ENCODE data around the gene NRARP. TPM values are rescaled to one million over a fixed set of nuclear protein-coding genes. Genes with fewer than 3 reads are reported as not detected.

Gene NRARP
- total RNA-seq, 2 donors from 2014 or later, result 0.88 to 2.6 TPM

DNA sequence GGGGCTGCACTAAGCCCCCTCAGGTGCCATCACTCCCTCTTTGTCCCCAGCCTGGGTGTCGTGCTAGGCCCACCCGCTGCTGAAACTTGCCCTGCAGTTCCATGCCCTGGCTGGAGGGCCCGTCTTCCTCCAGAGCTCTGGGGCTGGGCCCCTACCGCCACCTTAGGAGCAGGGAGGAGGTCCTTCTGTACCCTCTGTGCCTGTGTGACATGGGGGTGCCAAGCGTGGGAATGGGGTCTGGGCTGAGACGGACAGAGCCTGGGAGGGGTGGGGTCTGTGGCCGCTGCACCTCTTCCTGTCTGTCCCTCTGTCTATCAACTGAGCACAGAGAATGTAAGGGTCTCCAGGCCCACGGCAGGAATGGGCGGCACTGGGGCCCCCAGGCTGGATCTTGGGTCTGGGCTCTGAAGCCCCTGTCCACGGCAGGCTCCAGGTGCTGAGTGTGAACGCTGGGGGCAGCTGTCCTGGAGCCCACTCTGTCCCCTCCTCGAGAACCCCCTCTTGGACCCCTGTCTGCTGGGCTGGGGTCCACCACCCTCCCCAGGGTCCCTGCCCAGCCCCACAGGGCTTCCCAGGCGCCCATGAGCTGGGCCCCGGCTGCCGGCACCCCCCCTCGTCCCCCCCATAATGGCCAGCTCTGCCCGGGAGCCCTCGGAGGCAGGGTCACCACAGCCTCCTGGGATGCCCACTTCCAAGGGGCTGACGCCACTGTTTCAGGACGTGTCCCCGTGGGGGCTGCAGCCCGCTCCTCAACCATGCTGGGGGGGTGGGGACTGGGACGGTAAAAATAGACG lies 15.8 kb upstream of the NRARP start:
- ATAC-seq, result no peak
- H3K4me3 Mint-ChIP-seq, result no peak overlapping the region
- peak; percentile 57 for DNase-seq (ENCODE audit: low spot score)
- no peaks in the 10 kb centered on the region for H3K9me3 Mint-ChIP-seq
- H3K36me3 Mint-ChIP-seq, result no peaks in the 10 kb centered on the region
- H3K27me3 Mint-ChIP-seq, result no peaks in the 10 kb centered on the region
- H3K27ac Mint-ChIP-seq, result no peak overlapping the region
- H3K4me1 Mint-ChIP-seq (ENCODE audit: low read depth in 2 of 2), result peaks cover 0 to 7% of the 10 kb centered on the region in 2 donors

- Mint-ChIP-seq H3K27me3 (no peaks in the 10 kb centered on the region), H3K27ac (no peak overlapping the region), H3K4me1 (ENCODE audit: low read depth in 2 of 2) (peaks cover 0 to 7% of the 10 kb centered on the region in 2 donors), H3K4me3 (no peak overlapping the region), H3K36me3 (no peaks in the 10 kb centered on the region), H3K9me3 (no peaks in the 10 kb centered on the region)
- no peak for ATAC-seq
- no peak for DNase-seq (ENCODE audit: low spot score)
Measured at GRCh38 chr9:137317021-137317717, 15.1 kb upstream of the NRARP start.

DNA sequence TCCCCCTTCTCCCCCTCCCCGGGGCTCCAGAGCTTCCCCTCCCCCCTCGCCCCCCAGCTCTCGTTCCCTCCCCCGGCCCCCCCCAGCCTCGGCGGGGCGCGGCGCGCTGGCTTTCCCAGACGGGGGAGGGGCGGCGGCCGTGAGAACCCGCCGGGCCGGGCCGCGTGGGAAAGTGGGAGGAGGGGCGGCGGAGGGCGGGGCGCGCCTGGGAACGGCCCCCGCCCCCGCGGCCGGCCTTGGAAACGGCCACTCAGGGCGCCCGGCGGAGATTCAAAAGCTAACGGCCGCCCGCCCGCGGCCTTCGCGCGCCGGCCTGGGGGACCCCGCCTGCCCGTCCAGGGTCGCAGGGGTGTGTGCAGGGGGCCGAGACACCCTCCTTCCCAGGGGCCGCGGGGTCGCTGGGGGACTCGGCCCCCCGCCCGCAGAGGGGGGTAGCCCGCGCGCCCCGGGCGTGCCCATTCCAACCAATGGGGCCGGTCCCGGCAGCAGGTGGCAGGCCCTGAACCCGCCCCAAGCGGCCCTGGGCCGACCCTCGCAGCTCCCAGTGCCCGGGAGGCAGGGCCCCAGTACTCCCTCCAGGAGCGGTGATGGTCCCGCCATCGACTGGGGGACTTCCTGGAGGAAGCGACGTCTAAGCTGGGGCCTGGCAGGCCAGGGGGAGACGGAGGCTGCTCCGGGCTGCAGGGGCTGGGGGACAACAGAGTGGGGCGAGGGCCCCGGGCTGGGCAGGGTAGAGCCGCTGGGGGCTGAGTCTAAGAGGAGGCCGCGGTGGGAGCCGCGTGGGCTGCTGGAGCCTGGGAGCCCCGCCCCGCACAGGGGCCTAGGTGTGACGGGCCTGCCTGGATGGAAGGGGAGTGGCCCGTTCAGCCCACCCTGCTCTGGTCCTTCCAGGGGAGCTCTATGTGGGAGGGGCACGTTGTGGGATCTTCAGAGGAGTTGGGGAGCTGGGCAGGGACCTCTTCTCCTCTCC lies 14.2 kb upstream of the NRARP start:
- ATAC-seq, result peak; percentile 28 to 36
- no peak overlapping the region for H3K4me3 Mint-ChIP-seq
- H3K27me3 Mint-ChIP-seq, result no peaks in the 10 kb centered on the region
- no peaks in the 10 kb centered on the region for H3K9me3 Mint-ChIP-seq
- H3K36me3 Mint-ChIP-seq, result no peaks in the 10 kb centered on the region
- peaks cover 0 to 7% of the 10 kb centered on the region in 2 donors for H3K4me1 Mint-ChIP-seq (ENCODE audit: low read depth in 2 of 2)
- no peak overlapping the region for H3K27ac Mint-ChIP-seq
- DNase-seq (ENCODE audit: low spot score), result no peak

GRCh38 chr9:137315581-137316011 lies 13.5 kb upstream of the NRARP start:
- Mint-ChIP-seq H3K4me3 (no peak overlapping the region), H3K27me3 (no peaks in the 10 kb centered on the region), H3K9me3 (no peaks in the 10 kb centered on the region), H3K4me1 (ENCODE audit: low read depth in 2 of 2) (peaks cover 0 to 6% of the 10 kb centered on the region in 2 donors), H3K27ac (no peak overlapping the region), H3K36me3 (no peaks in the 10 kb centered on the region)
- DNase-seq (ENCODE audit: low spot score) (no peak), ATAC-seq (no peak)

GRCh38 chr9:137314561-137315560 lies 12.8 kb upstream of the NRARP start:
- H3K9me3 Mint-ChIP-seq, result no peaks in the 10 kb centered on the region
- DNase-seq (ENCODE audit: low spot score) (no peak), ATAC-seq (no peak)
- peaks cover 0 to 2% of the 10 kb centered on the region in 2 donors for H3K4me1 Mint-ChIP-seq (ENCODE audit: low read depth in 2 of 2)
- no peak overlapping the region for H3K27ac Mint-ChIP-seq
- no peaks in the 10 kb centered on the region for H3K36me3 Mint-ChIP-seq
- H3K27me3 Mint-ChIP-seq, result no peaks in the 10 kb centered on the region
- no peak overlapping the region for H3K4me3 Mint-ChIP-seq

GRCh38 chr9:137313956-137314560 lies 12.0 kb upstream of the NRARP start:
- no peaks in the 10 kb centered on the region for H3K27me3 Mint-ChIP-seq
- H3K36me3 Mint-ChIP-seq, result no peaks in the 10 kb centered on the region
- H3K4me1 Mint-ChIP-seq (ENCODE audit: low read depth in 2 of 2), result no peaks in the 10 kb centered on the region
- ATAC-seq, result no peak
- no peak overlapping the region for H3K4me3 Mint-ChIP-seq
- H3K9me3 Mint-ChIP-seq, result no peaks in the 10 kb centered on the region
- DNase-seq (ENCODE audit: low spot score), result no peak
- H3K27ac Mint-ChIP-seq, result no peak overlapping the region

GRCh38 chr9:137313326-137313936 lies 11.4 kb upstream of the NRARP start:
- Mint-ChIP-seq H3K27me3 (no peaks in the 10 kb centered on the region), H3K36me3 (no peaks in the 10 kb centered on the region), H3K27ac (no peak overlapping the region), H3K9me3 (no peaks in the 10 kb centered on the region), H3K4me1 (ENCODE audit: low read depth in 2 of 2) (no peaks in the 10 kb centered on the region), H3K4me3 (no peak overlapping the region)
- no peak for ATAC-seq
- DNase-seq (ENCODE audit: low spot score), result no peak

GRCh38 chr9:137312852-137313325 lies 10.8 kb upstream of the NRARP start:
- Mint-ChIP-seq H3K27me3 (no peaks in the 10 kb centered on the region), H3K4me1 (ENCODE audit: low read depth in 2 of 2) (no peaks in the 10 kb centered on the region), H3K9me3 (no peaks in the 10 kb centered on the region), H3K36me3 (no peaks in the 10 kb centered on the region), H3K4me3 (no peak overlapping the region), H3K27ac (no peak overlapping the region)
- no peak for DNase-seq (ENCODE audit: low spot score)
- ATAC-seq, result no peak

- ATAC-seq (no peak), DNase-seq (ENCODE audit: low spot score) (peak; percentile 46)
- no peaks in the 10 kb centered on the region for H3K27me3 Mint-ChIP-seq
- no peaks in the 10 kb centered on the region for H3K9me3 Mint-ChIP-seq
- H3K27ac Mint-ChIP-seq, result no peak overlapping the region
- H3K4me3 Mint-ChIP-seq, result no peak overlapping the region
- no peaks in the 10 kb centered on the region for H3K36me3 Mint-ChIP-seq
- no peaks in the 10 kb centered on the region for H3K4me1 Mint-ChIP-seq (ENCODE audit: low read depth in 2 of 2)
Measured at GRCh38 chr9:137311986-137312851, 10.1 kb upstream of the NRARP start.

DNA sequence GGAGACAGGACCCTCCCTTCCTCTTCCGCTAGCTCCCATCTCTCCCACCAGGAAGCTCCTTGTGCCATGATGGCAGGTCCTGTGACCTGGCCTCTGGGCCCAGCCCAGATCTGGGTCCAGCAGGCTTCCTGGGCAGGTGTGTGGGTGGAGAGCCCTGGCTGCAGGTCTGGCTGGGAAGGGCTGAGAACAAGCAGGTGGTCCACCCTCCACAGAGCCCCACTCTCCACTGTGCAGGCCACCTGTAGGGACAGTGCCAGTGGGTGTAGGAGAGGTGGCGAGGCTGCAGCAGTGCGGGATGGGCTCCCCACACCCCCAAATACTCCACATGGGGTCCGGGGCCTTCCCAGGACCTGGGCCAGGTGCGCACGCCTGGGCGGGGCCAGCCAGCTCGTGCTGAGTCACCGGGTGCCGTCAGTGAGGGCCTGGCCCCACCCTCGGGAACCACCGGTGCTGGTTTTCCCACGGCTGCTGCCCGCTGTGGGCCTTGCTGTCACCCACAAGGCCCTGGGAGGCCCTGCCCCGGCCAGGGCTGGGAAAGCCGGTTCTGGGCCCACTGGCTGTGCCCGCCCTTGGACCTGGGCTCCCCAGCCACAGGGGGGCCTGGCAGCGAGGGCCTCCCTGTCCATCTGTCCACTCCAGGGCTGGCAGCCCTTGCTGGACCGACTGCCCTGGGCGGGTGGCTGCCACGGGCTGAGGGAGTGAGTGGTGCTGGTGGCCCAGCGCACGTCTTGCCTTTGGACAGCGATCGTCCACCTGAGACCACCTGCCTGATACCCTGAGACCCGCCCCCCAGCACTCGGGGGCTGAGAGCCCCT lies 9.3 kb upstream of the NRARP start:
- Mint-ChIP-seq H3K27me3 (no peaks in the 10 kb centered on the region), H3K9me3 (no peaks in the 10 kb centered on the region), H3K27ac (no peak overlapping the region), H3K4me3 (no peak overlapping the region), H3K36me3 (no peaks in the 10 kb centered on the region), H3K4me1 (ENCODE audit: low read depth in 2 of 2) (no peaks in the 10 kb centered on the region)
- DNase-seq (ENCODE audit: low spot score) (peak; percentile 57), ATAC-seq (no peak)
